PC-3 (cell line): Measurements from ENCODE around the gene RTP3.

Experiments
- EZH2 ChIP-seq: fragments of 300-600 bp; sonication (generic); IDR thresholded peaks from one replicate; pipeline ENCODE4 v1.6.1; 2017; ENCODE audit warnings: antibody characterized with exemption, mild to moderate bottlenecking, low read length; ENCODE audit not compliant: unreplicated experiment
- EZH2phosphoT487 ChIP-seq: fragments of 300-600 bp; sonication (generic); IDR thresholded peaks from 2 replicates; pipeline ENCODE4 v1.6.1; 2018; ENCODE audit warnings: mild to moderate bottlenecking, antibody characterized with exemption, low read length, borderline replicate concordance
- TF ChIP-seq, protein P1 (sequence below): fragments of 300-600 bp; sonication (generic); conservative IDR thresholded peaks from 2 replicates; pipeline ENCODE4 v1.5.1; 2017; ENCODE audit warnings: antibody characterized with exemption, low read depth, mild to moderate bottlenecking, low read length

DNA sequence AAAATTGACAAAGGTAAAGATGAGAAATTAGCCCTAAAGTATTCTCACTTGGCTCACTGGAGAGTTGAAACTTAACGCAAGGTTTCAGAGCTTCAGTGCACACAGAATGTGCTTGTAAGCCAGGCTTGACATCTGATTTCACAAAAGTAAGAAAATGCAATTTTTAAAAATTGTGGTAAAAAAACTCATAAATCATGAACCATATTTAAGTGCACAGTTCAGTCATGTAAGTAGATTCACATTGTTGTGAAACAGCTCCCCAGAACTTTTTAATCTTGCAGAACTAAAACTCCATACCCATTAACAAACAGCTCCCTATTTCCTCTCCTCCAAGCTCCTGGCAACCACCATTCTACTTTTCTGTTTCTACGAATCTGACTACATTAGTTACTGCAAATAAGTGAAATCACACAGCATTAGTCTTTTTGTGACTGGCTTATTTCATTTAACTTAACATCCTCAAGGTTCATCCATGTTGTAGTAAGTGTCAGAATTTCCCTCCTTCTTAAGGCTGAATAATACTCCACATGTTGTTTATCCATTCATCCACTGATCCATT is 14.5 kb downstream of the RTP3 start:
- TF ChIP-seq EZH2 (no peak), EZH2phosphoT487 (no peak)
- TF ChIP-seq, protein P1, sequence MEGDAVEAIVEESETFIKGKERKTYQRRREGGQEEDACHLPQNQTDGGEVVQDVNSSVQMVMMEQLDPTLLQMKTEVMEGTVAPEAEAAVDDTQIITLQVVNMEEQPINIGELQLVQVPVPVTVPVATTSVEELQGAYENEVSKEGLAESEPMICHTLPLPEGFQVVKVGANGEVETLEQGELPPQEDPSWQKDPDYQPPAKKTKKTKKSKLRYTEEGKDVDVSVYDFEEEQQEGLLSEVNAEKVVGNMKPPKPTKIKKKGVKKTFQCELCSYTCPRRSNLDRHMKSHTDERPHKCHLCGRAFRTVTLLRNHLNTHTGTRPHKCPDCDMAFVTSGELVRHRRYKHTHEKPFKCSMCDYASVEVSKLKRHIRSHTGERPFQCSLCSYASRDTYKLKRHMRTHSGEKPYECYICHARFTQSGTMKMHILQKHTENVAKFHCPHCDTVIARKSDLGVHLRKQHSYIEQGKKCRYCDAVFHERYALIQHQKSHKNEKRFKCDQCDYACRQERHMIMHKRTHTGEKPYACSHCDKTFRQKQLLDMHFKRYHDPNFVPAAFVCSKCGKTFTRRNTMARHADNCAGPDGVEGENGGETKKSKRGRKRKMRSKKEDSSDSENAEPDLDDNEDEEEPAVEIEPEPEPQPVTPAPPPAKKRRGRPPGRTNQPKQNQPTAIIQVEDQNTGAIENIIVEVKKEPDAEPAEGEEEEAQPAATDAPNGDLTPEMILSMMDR, result no peak
